ENCODE data around the gene RNF103.

Gene RNF103

GRCh38 chr2:86633155-86633651, 9.5 kb upstream of the RNF103 start:
- TF ChIP-seq YY1 (IDR thresholded peaks at IDR 0.05; ENCODE audit: low read depth) (no peak), TAF1 (IDR thresholded peaks at IDR 0.05; ENCODE audit: low read depth) (no peak), EP300 (IDR thresholded peaks at IDR 0.05; ENCODE audit: borderline replicate concordance) (no peak), RAD21 (IDR thresholded peaks at IDR 0.05; ENCODE audit: low read depth) (no peak)

GRCh38 chr2:86632672-86633071, 9.0 kb upstream of the RNF103 start:
- no peak for TF ChIP-seq REST (IDR thresholded peaks at IDR 0.05; ENCODE audit: low read depth)
- TF ChIP-seq TEAD4 (IDR thresholded peaks at IDR 0.05), result no peak
- no peak for TF ChIP-seq MAX (IDR thresholded peaks at IDR 0.05)

GRCh38 chr2:86631846-86632485, 8.3 kb upstream of the RNF103 start:
- TF ChIP-seq TEAD4 (IDR thresholded peaks at IDR 0.05) (no peak), ZBTB7A (IDR thresholded peaks at IDR 0.05; ENCODE audit: low read depth) (no peak), CEBPB (IDR thresholded peaks at IDR 0.05) (no peak), MAX (IDR thresholded peaks at IDR 0.05) (no peak), TAF1 (IDR thresholded peaks at IDR 0.05; ENCODE audit: low read depth) (no peak), FOXM1 (IDR thresholded peaks at IDR 0.05; ENCODE audit: borderline replicate concordance, low read depth) (no peak), EGR1 (IDR thresholded peaks at IDR 0.05) (no peak), YY1 (IDR thresholded peaks at IDR 0.05; ENCODE audit: low read depth) (no peak), TCF12 (IDR thresholded peaks at IDR 0.05; ENCODE audit: low read depth) (no peak), NFIC (IDR thresholded peaks at IDR 0.05) (no peak), USF1 (IDR thresholded peaks at IDR 0.05) (no peak), EP300 (IDR thresholded peaks at IDR 0.05; ENCODE audit: borderline replicate concordance) (no peak), RAD21 (IDR thresholded peaks at IDR 0.05; ENCODE audit: low read depth) (no peak), REST (IDR thresholded peaks at IDR 0.05; ENCODE audit: low read depth) (no peak), CREB1 (IDR thresholded peaks at IDR 0.05; ENCODE audit: low read depth) (no peak)

GRCh38 chr2:86628091-86628522, 4.4 kb upstream of the RNF103 start:
- no peak for TF ChIP-seq EP300 (IDR thresholded peaks at IDR 0.05; ENCODE audit: borderline replicate concordance)
- TF ChIP-seq YY1 (IDR thresholded peaks at IDR 0.05; ENCODE audit: low read depth), result no peak
- TF ChIP-seq RAD21 (IDR thresholded peaks at IDR 0.05; ENCODE audit: low read depth), result no peak
- no peak for TF ChIP-seq NFIC (IDR thresholded peaks at IDR 0.05)

- TF ChIP-seq EGR1 (IDR thresholded peaks at IDR 0.05), result no peak
These were observed 3.9 kb upstream of the RNF103 start for GRCh38 chr2:86627550-86627949.

- TF ChIP-seq TEAD4 (IDR thresholded peaks at IDR 0.05) (no peak), USF1 (IDR thresholded peaks at IDR 0.05) (no peak), ZBTB7A (IDR thresholded peaks at IDR 0.05; ENCODE audit: low read depth) (no peak), FOXM1 (IDR thresholded peaks at IDR 0.05; ENCODE audit: borderline replicate concordance, low read depth) (no peak), TCF12 (IDR thresholded peaks at IDR 0.05; ENCODE audit: low read depth) (no peak), EGR1 (IDR thresholded peaks at IDR 0.05) (no peak), CREB1 (IDR thresholded peaks at IDR 0.05; ENCODE audit: low read depth) (no peak), CEBPB (IDR thresholded peaks at IDR 0.05) (no peak), YY1 (IDR thresholded peaks at IDR 0.05; ENCODE audit: low read depth) (no peak), EP300 (IDR thresholded peaks at IDR 0.05; ENCODE audit: borderline replicate concordance) (no peak), REST (IDR thresholded peaks at IDR 0.05; ENCODE audit: low read depth) (no peak), TAF1 (IDR thresholded peaks at IDR 0.05; ENCODE audit: low read depth) (no peak), NFIC (IDR thresholded peaks at IDR 0.05) (no peak)
These were observed 1.4 kb upstream of the RNF103 start for GRCh38 chr2:86625096-86625495.
